SU-DHL-6 (cell line): ENCODE results near the gene SLC13A5.

Experiments used
- H2AFZ ChIP-seq: fragments of 200-600 bp; sonication (generic); 2 replicates; pipeline ENCODE4 v1.6.1; 2014; ENCODE audit warnings: low read depth, mild to moderate bottlenecking, moderate library complexity, mixed read lengths, antibody characterized with exemption, low read length; ENCODE audit not compliant: severe bottlenecking
- H3F3A ChIP-seq: fragments of 200-600 bp; shearing (Covaris generic); 2 replicates; pipeline ENCODE4 v1.6.0; 2016; ENCODE audit warnings: antibody characterized with exemption, mild to moderate bottlenecking; ENCODE audit not compliant: insufficient read depth
- H3K27ac ChIP-seq: fragments of 200-600 bp; sonication (generic); 2 replicates; pipeline ENCODE4 v1.5.1; 2016; ENCODE audit warnings: low read depth, mild to moderate bottlenecking, low read length, moderate library complexity, mixed read lengths
- H3K27me3 ChIP-seq: fragments of 200-600 bp; sonication (generic), shearing (Covaris generic); 2 replicates; pipeline ENCODE4 v1.6.0; 2014; ENCODE audit warnings: mild to moderate bottlenecking, low read length
- H3K36me3 ChIP-seq: fragments of 200-600 bp; sonication (generic); 2 replicates; pipeline ENCODE4 v1.6.1; 2014; ENCODE audit warnings: mild to moderate bottlenecking, low read length, mixed read lengths
- H3K4me2 ChIP-seq: fragments of 300-600, 200-600 bp; shearing (Covaris generic), sonication (generic); 2 replicates; pipeline ENCODE4 v1.6.0; 2014; ENCODE audit warnings: low read length, low read depth, mild to moderate bottlenecking; ENCODE audit not compliant: poor library complexity, severe bottlenecking
- H3K4me3 ChIP-seq: fragments of 200-600 bp; sonication (generic); 2 replicates; pipeline ENCODE4 v1.5.1; 2014; ENCODE audit warnings: antibody characterized with exemption, low read length, mild to moderate bottlenecking, mixed read lengths; ENCODE audit not compliant: insufficient read depth, poor library complexity, severe bottlenecking
- H3K79me2 ChIP-seq: fragments of 200-600 bp; sonication (generic); 2 replicates; pipeline ENCODE4 v1.6.1; 2014; ENCODE audit warnings: mild to moderate bottlenecking, low read length, moderate library complexity; ENCODE audit not compliant: insufficient read depth
- H3K9ac ChIP-seq: fragments of 200-600 bp; sonication (generic); 2 replicates; pipeline ENCODE4 v1.7.0; 2014; ENCODE audit warnings: mild to moderate bottlenecking, low read length
- H3K9me2 ChIP-seq: fragments of 200-600 bp; sonication (generic); replicated peaks from 2 replicates; pipeline ENCODE4 v1.6.1; 2014; ENCODE audit warnings: low read length; ENCODE audit not compliant: insufficient read depth
- H3K9me3 ChIP-seq: fragments of 200-600 bp; sonication (generic); 2 replicates; pipeline ENCODE4 v1.6.1; 2014; ENCODE audit warnings: low read length, mixed read lengths; ENCODE audit not compliant: insufficient read depth
- H4K20me1 ChIP-seq: fragments of 200-600 bp; sonication (generic); 2 replicates; pipeline ENCODE4 v1.6.1; 2014; ENCODE audit warnings: low read depth, mild to moderate bottlenecking, antibody characterized with exemption, low read length, moderate library complexity, mixed read lengths
- CTCF ChIP-seq: fragments of 200-600 bp; sonication (generic); IDR thresholded peaks from one replicate; pipeline ENCODE4 v1.5.1; 2017; ENCODE audit warnings: antibody characterized with exemption, mild to moderate bottlenecking, low read length, moderate library complexity; ENCODE audit not compliant: insufficient read depth, poor library complexity, severe bottlenecking
- EZH2phosphoT487 ChIP-seq: fragments of 200-600 bp; sonication (generic), shearing (Covaris generic); conservative IDR thresholded peaks from 2 replicates; pipeline ENCODE4 v1.6.1; 2018; ENCODE audit warnings: mild to moderate bottlenecking, antibody characterized with exemption, low read length, moderate library complexity, mixed read lengths

The SLC13A5 gene

GRCh38 chr17:6714315-6714874 is 1.2 kb upstream of the SLC13A5 start:
- H3K9ac ChIP-seq: no peak overlapping the region
- no peak overlapping the region for H3K4me3 ChIP-seq
- no peaks in the 10 kb centered on the region for H3K36me3 ChIP-seq
- H3K9me2 ChIP-seq: no peaks in the 10 kb centered on the region
- H3K79me2 ChIP-seq: no peaks in the 10 kb centered on the region
- H3K9me3 ChIP-seq: no peaks in the 10 kb centered on the region
- H3K27ac ChIP-seq: no peak overlapping the region
- TF ChIP-seq EZH2phosphoT487 (no peak), CTCF (no peak)
- H3K4me2 ChIP-seq: no peak overlapping the region
- H3F3A ChIP-seq: no peaks in the 10 kb centered on the region
- no peaks in the 10 kb centered on the region for H3K27me3 ChIP-seq
- no peak overlapping the region for H2AFZ ChIP-seq
- H4K20me1 ChIP-seq: no peaks in the 10 kb centered on the region

- H3K4me3 ChIP-seq: no peak overlapping the region
- H3K27ac ChIP-seq: no peak overlapping the region
- no peaks in the 10 kb centered on the region for H3K9me3 ChIP-seq
- no peak overlapping the region for H3K9ac ChIP-seq
- no peaks in the 10 kb centered on the region for H3F3A ChIP-seq
- H3K79me2 ChIP-seq: no peaks in the 10 kb centered on the region
- no peaks in the 10 kb centered on the region for H3K27me3 ChIP-seq
- H4K20me1 ChIP-seq: no peaks in the 10 kb centered on the region
- no peak overlapping the region for H2AFZ ChIP-seq
- H3K4me2 ChIP-seq: no peak overlapping the region
- no peaks in the 10 kb centered on the region for H3K36me3 ChIP-seq
- no peak for TF ChIP-seq CTCF
- no peaks in the 10 kb centered on the region for H3K9me2 ChIP-seq
These were observed 726 bp upstream of the SLC13A5 start for GRCh38 chr17:6713918-6714271.

DNA sequence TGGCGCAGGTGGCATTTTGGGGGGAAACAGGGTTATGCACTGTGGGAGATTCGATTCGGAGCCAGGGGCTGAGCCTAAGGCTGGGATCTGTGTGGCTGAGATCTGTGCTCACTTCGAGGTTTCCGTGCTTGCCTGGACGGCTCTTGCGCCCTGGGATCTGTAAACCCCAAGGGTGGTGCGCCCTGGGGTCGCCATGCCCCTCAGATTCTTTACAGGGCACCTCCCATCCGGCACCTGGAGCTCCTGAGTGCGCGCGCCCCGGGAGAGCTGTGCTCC is 377 bp downstream of the SLC13A5 start:
- no peak overlapping the region for H3K9ac ChIP-seq
- H3K27ac ChIP-seq: no peak overlapping the region
- no peaks in the 10 kb centered on the region for H3K27me3 ChIP-seq
- TF ChIP-seq CTCF: no peak
- no peak for TF ChIP-seq EZH2phosphoT487
- H3K36me3 ChIP-seq: no peaks in the 10 kb centered on the region
- no peak overlapping the region for H2AFZ ChIP-seq
- H3F3A ChIP-seq: no peaks in the 10 kb centered on the region
- H4K20me1 ChIP-seq: no peaks in the 10 kb centered on the region
- H3K4me2 ChIP-seq: no peak overlapping the region
- H3K9me3 ChIP-seq: no peaks in the 10 kb centered on the region
- no peaks in the 10 kb centered on the region for H3K9me2 ChIP-seq
- no peak overlapping the region for H3K4me3 ChIP-seq
- no peaks in the 10 kb centered on the region for H3K79me2 ChIP-seq
